HEK293 (cell line): ENCODE measurements around the gene ESM1.

ENCODE experiments used
- CTCF ChIP-seq: fragments of 450-650 bp; formaldehyde crosslinking; IDR thresholded peaks from 2 replicates; pipeline ENCODE4 v1.5.1; 2016; ENCODE audit warnings: missing biosample characterization, missing genetic modification characterization
- ELK4 ChIP-seq: IDR thresholded peaks from 2 replicates; pipeline ENCODE4 v1.6.1; 2011; ENCODE audit warnings: mild to moderate bottlenecking, low read depth, low read length, borderline replicate concordance
- PBX3 ChIP-seq: sonication (generic); formaldehyde crosslinking; IDR thresholded peaks from 2 replicates; pipeline ENCODE4 v1.8.1; 2022; ENCODE audit warnings: mild to moderate bottlenecking, moderate library complexity, missing genetic modification reagents

- no peak for TF ChIP-seq PBX3 (CRISPR knock-in tag)
- TF ChIP-seq CTCF (tag by site-specific recombination), result no peak
- no peak for TF ChIP-seq ELK4
Measured at GRCh38 chr5:54969242-54969641, 16.2 kb downstream of the ESM1 start.
